ENCODE results near the gene PHRF1. TPM values are rescaled to one million over a fixed set of nuclear protein-coding genes. Genes with fewer than 3 reads are reported as not detected.
A peak's percentile ranks its signal among the peaks of the same experiment; 100 is the strongest.

Gene PHRF1
- total RNA-seq, 6 donors from 2014 or later, result 25.7 to 93.2 (median 37.9) TPM

- Histone ChIP-seq H3K4me1 (peaks cover 34 to 49% (median 38%) of the 10 kb centered on the region in 4 donors), H3K27me3 (no peaks in the 10 kb centered on the region), H3K9me3 (no peaks in the 10 kb centered on the region), H3K4me3 (no peak overlapping the region), H3K27ac (no peak overlapping the region), H3K36me3 (peaks cover 4 to 28% (median 24%) of the 10 kb centered on the region in 4 donors)
- DNase-seq (no peak), ATAC-seq (ENCODE audit: low FRiP score in 2 of 2) (no peak)
- no peak for TF ChIP-seq EP300 (IDR thresholded peaks at IDR 0.05)
- TF ChIP-seq POLR2A (IDR thresholded peaks at IDR 0.05), result no peak
- TF ChIP-seq POLR2AphosphoS5 (IDR thresholded peaks at IDR 0.05), result no peak
- no peak for TF ChIP-seq CTCF (IDR thresholded peaks at IDR 0.05)
- WGBS, 2 donors, result 83 to 91% methylated on average over 15 to 20 of the region's 20 CpGs
Measured at GRCh38 chr11:579830-580601, 3.7 kb downstream of the PHRF1 start.

GRCh38 chr11:581342-581741 lies 5.1 kb downstream of the PHRF1 start:
- WGBS, 2 donors, result 88 to 91% methylated on average over 14 of the region's 14 CpGs
- TF ChIP-seq EP300 (IDR thresholded peaks at IDR 0.05) (no peak), POLR2A (IDR thresholded peaks at IDR 0.05) (no peak), CTCF (IDR thresholded peaks at IDR 0.05) (no peak), POLR2AphosphoS5 (IDR thresholded peaks at IDR 0.05) (no peak)
- DNase-seq (peak in 1 of 2 donors; percentile 59), ATAC-seq (ENCODE audit: low FRiP score in 2 of 2) (no peak)
- H3K36me3 ChIP-seq, result peaks cover 4 to 36% (median 27%) of the 10 kb centered on the region in 4 donors
- H3K9me3 ChIP-seq, result no peaks in the 10 kb centered on the region
- no peak overlapping the region for H3K4me3 ChIP-seq
- H3K27ac ChIP-seq, result no peak overlapping the region
- H3K4me1 ChIP-seq, result peaks cover 29 to 43% (median 33%) of the 10 kb centered on the region in 4 donors
- no peaks in the 10 kb centered on the region for H3K27me3 ChIP-seq

- Histone ChIP-seq H3K36me3 (peaks cover 4 to 40% (median 31%) of the 10 kb centered on the region in 4 donors), H3K27me3 (no peaks in the 10 kb centered on the region), H3K4me3 (no peak overlapping the region), H3K4me1 (peaks cover 29 to 43% (median 33%) of the 10 kb centered on the region in 4 donors), H3K9me3 (no peaks in the 10 kb centered on the region), H3K27ac (no peak overlapping the region)
- no peak for TF ChIP-seq EP300 (IDR thresholded peaks at IDR 0.05)
- TF ChIP-seq POLR2AphosphoS5 (IDR thresholded peaks at IDR 0.05), result no peak
- no peak for TF ChIP-seq POLR2A (IDR thresholded peaks at IDR 0.05)
- WGBS, 2 donors, result 82 to 86% methylated on average over 17 of the region's 17 CpGs
- ATAC-seq (ENCODE audit: low FRiP score in 2 of 2) (no peak), DNase-seq (peak in 1 of 2 donors; percentile 47)
Measured at GRCh38 chr11:581752-582151, 5.5 kb downstream of the PHRF1 start.

GRCh38 chr11:584287-584686 lies 8.0 kb downstream of the PHRF1 start:
- H3K27me3 ChIP-seq, result no peaks in the 10 kb centered on the region
- no peaks in the 10 kb centered on the region for H3K9me3 ChIP-seq
- WGBS, 2 donors, result 94 to 98% methylated on average over 10 of the region's 10 CpGs
- H3K27ac ChIP-seq, result no peak overlapping the region
- H3K4me1 ChIP-seq, result peaks cover 8 to 29% (median 14%) of the 10 kb centered on the region in 4 donors
- H3K36me3 ChIP-seq, result peaks cover 4 to 64% (median 54%) of the 10 kb centered on the region in 4 donors
- ATAC-seq (ENCODE audit: low FRiP score in 2 of 2) (no peak), DNase-seq (peak in 1 of 2 donors; percentile 57)
- no peak overlapping the region for H3K4me3 ChIP-seq
- TF ChIP-seq CTCF (IDR thresholded peaks at IDR 0.05), result no peak
- TF ChIP-seq POLR2A (IDR thresholded peaks at IDR 0.05), result no peak
- TF ChIP-seq EP300 (IDR thresholded peaks at IDR 0.05), result no peak
- no peak for TF ChIP-seq POLR2AphosphoS5 (IDR thresholded peaks at IDR 0.05)

- no peaks in the 10 kb centered on the region for H3K9me3 ChIP-seq
- H3K27me3 ChIP-seq, result no peaks in the 10 kb centered on the region
- H3K27ac ChIP-seq, result peak overlapping the region in 2 of 4 donors; percentile 53 to 67
- no peak overlapping the region for H3K4me3 ChIP-seq
- peaks cover 0 to 11% (median 4%) of the 10 kb centered on the region in 4 donors for H3K4me1 ChIP-seq
- peaks cover 4 to 84% (median 69%) of the 10 kb centered on the region in 4 donors for H3K36me3 ChIP-seq
- 83 to 91% methylated on average over 25 to 27 of the region's 32 CpGs for WGBS, 2 donors
- TF ChIP-seq CTCF (IDR thresholded peaks at IDR 0.05) (no peak), POLR2AphosphoS5 (IDR thresholded peaks at IDR 0.05) (no peak), EP300 (IDR thresholded peaks at IDR 0.05) (no peak), POLR2A (IDR thresholded peaks at IDR 0.05) (no peak)
- no peak for ATAC-seq (ENCODE audit: low FRiP score in 2 of 2)
- DNase-seq, result peak in 1 of 2 donors; percentile 77
Measured at GRCh38 chr11:586376-587316, 10.4 kb downstream of the PHRF1 start.

All from upper lobe of left lung (tissue), 6 donors.